WTC11 (cell line): Measurements from ENCODE around the gene MCUB.

ENCODE experiments used
- ATF2 ChIP-seq: sonication (generic); formaldehyde crosslinking; IDR thresholded peaks from 2 replicates; pipeline ENCODE4 v1.8.1; 2022; ENCODE audit warnings: low read depth, missing genetic modification reagents, borderline replicate concordance
- CTCF ChIP-seq: fragments of 200-600 bp; IDR thresholded peaks from 2 replicates; pipeline ENCODE4 v1.8.0; 2022; ENCODE audit warnings: antibody characterized with exemption
- NR3C1 ChIP-seq: sonication (generic); formaldehyde crosslinking; conservative IDR thresholded peaks from 2 replicates; pipeline ENCODE4 v1.8.1; 2023; ENCODE audit warnings: low read depth, mild to moderate bottlenecking, missing genetic modification reagents

DNA sequence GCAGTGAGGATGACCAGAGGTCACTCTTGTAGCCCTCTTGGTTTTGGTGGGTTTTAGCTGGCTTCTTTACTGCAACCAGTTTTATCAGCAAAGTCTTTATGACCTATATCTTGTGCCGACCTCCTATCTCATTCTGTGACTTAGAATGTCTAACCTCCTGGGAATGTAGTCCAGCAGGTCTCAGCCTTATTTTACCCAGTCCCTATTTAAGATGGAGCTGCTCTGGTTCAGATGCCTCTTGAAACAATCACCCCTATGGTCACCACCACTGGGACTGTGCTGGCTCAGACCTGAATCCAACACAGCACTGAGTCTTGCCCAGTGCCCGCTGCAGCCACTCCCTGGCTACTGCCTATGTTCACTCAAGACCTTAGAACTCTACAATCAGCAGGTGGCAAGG is 49.4 kb downstream of the MCUB start:
- TF ChIP-seq NR3C1 (CRISPR knock-in tag) = no peak
- TF ChIP-seq CTCF = no peak
- no peak for TF ChIP-seq ATF2 (CRISPR knock-in tag)
